OCI-LY7 (cell line): Measurements from ENCODE around the gene TTL. TPM values are rescaled to one million over a fixed set of nuclear protein-coding genes. Genes with fewer than 3 reads are reported as not detected.
"Not testable (repeated sequence)": the region's sequence is repeated elsewhere in the genome, so short reads cannot be mapped to it uniquely, and the experiment has no call there.

ENCODE experiments used
- BruUV-seq: library from RNA; stranded (reverse); fragments of 400-500 nt; replicated peaks from 2 replicates; lab custom pipeline; 2021; lab: Mats Ljungman, UMichigan
- CTCF ChIA-PET: fragments of 300-600 bp; sonication (Branson Sonifier 250); formaldehyde crosslinking; loops from one replicate; lab custom pipeline; 2022; ENCODE audit warnings: antibody characterized with exemption; ENCODE audit not compliant: unreplicated experiment; lab: Charles Lee
- POLR2A ChIA-PET: fragments of 300-600 bp; sonication (Branson Sonifier 250); formaldehyde crosslinking; loops from one replicate; lab custom pipeline; 2022; ENCODE audit warnings: antibody characterized with exemption; lab: Charles Lee
- DNase-seq: peaks from one replicate; pipeline ENCODE4 v3.0.0-alpha.2; 2015; ENCODE audit warnings: low spot score
- H2AFZ ChIP-seq: fragments of 200-600 bp; sonication (generic), shearing (Covaris generic); 2 replicates; pipeline ENCODE4 v1.6.1; 2014; ENCODE audit warnings: mild to moderate bottlenecking, antibody characterized with exemption, low read length, moderate library complexity
- H3K27ac ChIP-seq: fragments of 200-600 bp; sonication (generic); 2 replicates; pipeline ENCODE4 v1.5.1; 2014; ENCODE audit warnings: mixed run types, low read depth, mild to moderate bottlenecking, moderate library complexity, low read length, inconsistent platforms; ENCODE audit not compliant: poor library complexity, severe bottlenecking
- H3K36me3 ChIP-seq: fragments of 200-600 bp; sonication (generic); 2 replicates; pipeline ENCODE4 v1.6.1; 2014; ENCODE audit warnings: mild to moderate bottlenecking, antibody characterized with exemption, low read length, moderate library complexity, mixed read lengths; ENCODE audit not compliant: insufficient read depth
- H3K4me1 ChIP-seq: fragments of 200-600 bp; sonication (generic); 2 replicates; pipeline ENCODE4 v1.5.1; 2014; ENCODE audit warnings: mild to moderate bottlenecking, low read length; ENCODE audit not compliant: insufficient read depth, poor library complexity, severe bottlenecking
- H3K4me2 ChIP-seq: fragments of 200-600 bp; sonication (generic); 2 replicates; pipeline ENCODE4 v1.6.1; 2014; ENCODE audit warnings: mild to moderate bottlenecking, low read length
- H3K4me3 ChIP-seq: fragments of 200-600 bp; sonication (generic); 2 replicates; pipeline ENCODE4 v1.5.1; 2014; ENCODE audit warnings: mild to moderate bottlenecking, low read depth, low read length; ENCODE audit not compliant: poor library complexity, severe bottlenecking
- H3K79me2 ChIP-seq: fragments of 200-600 bp; sonication (generic); 2 replicates; pipeline ENCODE4 v1.6.1; 2016; ENCODE audit warnings: low read depth, mild to moderate bottlenecking, low read length, moderate library complexity, mixed read lengths; ENCODE audit not compliant: insufficient read depth
- H3K9me2 ChIP-seq: fragments of 200-600 bp; sonication (generic); 2 replicates; pipeline ENCODE4 v1.6.1; 2016; ENCODE audit warnings: mild to moderate bottlenecking, low read length, mixed read lengths; ENCODE audit not compliant: insufficient read depth
- H3K9me3 ChIP-seq: fragments of 200-600 bp; sonication (generic); 2 replicates; pipeline ENCODE4 v1.6.1; 2014; ENCODE audit warnings: mild to moderate bottlenecking, mixed run types, low read length, mixed read lengths
- H4K20me1 ChIP-seq: fragments of 200-600 bp; sonication (generic); 2 replicates; pipeline ENCODE4 v1.6.1; 2014; ENCODE audit warnings: mild to moderate bottlenecking, antibody characterized with exemption, low read length, moderate library complexity, mixed read lengths; ENCODE audit not compliant: insufficient read depth
- EZH2phosphoT487 ChIP-seq: fragments of 200-600 bp; sonication (generic); IDR thresholded peaks from 2 replicates; pipeline ENCODE4 v1.6.1; 2018; ENCODE audit warnings: low read depth, borderline replicate concordance, mild to moderate bottlenecking, mixed run types, antibody characterized with exemption, low read length, moderate library complexity, mixed read lengths
- intact Hi-C: fragments of 100-400 bp; cut with micrococcal nuclease; formaldehyde crosslinking; loops from one replicate; pipeline ENCODE4 v1.10.0; 2022; ENCODE audit not compliant: unreplicated experiment
- total RNA-seq, 2 experiments: library from RNA; depleted of rRNA in 1 of 2; stranded (reverse); fragments of >200 nt in 1 of 2; shearing (Covaris generic) in 1 of 2; gene quantifications; 2 replicates each; pipeline ENCODE4 v1.2.3, GENCODE V29; 2014 to 2022
- TF ChIP-seq, protein P1 (sequence below): fragments of 200-600 bp; sonication (generic); conservative IDR thresholded peaks from 2 replicates; pipeline ENCODE4 v1.5.1; 2014; ENCODE audit warnings: mild to moderate bottlenecking, antibody characterized with exemption, low read length, moderate library complexity, mixed read lengths

The TTL gene
- total RNA-seq, 2 experiments from 2014 or later = 27.1 to 45.1 TPM

DNA sequence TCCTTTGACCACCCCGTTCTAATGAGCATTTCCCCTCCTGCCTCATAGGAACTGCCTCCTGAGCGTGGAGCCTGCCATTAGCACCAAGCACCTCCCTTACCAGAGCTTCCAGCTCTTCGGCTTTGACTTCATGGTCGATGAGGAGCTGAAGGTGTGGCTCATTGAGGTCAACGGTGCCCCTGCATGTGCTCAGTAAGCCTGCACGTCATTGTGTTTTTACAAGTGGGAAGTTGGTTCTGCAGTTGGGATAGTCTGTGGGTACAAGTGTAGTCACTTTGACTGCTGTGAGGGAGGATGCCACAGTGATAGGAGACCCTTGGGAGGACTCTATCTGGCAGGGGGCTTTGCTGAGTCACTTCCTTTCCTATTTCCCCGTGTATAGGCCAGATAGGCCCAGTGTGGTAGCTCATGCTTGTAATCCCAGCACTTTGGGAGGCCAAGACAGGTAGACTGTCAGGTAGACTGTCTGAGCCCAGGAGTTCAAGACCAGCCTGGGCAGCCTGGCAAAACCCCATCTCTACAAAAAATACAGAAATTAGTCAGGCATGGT is 38.4 kb downstream of the TTL start:
- POLR2A ChIA-PET = interaction anchor here (0.8 kb wide), 1 partner anchor 9 kb away, joined by 3 read pairs; no protein-coding TSS in a partner anchor

DNA sequence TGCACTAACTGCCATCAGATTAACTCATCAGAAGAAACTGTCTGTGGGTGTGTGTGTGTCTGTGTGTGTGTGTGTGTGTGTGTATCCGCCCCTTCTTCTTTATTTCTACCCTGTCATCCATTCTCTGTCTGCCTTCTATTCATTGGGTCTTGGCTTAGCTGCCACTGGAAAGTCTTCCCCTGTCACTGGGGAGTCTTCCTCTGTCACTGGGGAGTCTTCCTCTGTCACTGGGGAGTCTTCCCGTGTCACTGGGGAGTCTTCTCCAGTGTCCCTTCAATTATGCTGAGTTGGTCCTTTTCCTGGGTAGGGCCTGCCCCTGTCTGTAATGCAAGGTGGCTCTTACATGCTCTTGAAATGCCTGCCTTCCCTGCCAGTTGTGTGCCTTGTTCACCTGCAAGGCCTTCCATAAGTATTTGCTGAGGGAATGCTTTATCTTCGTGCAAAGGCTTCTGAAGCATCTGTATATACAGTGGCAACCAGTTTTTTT is 41.4 kb downstream of the TTL start:
- TF ChIP-seq, protein P1, sequence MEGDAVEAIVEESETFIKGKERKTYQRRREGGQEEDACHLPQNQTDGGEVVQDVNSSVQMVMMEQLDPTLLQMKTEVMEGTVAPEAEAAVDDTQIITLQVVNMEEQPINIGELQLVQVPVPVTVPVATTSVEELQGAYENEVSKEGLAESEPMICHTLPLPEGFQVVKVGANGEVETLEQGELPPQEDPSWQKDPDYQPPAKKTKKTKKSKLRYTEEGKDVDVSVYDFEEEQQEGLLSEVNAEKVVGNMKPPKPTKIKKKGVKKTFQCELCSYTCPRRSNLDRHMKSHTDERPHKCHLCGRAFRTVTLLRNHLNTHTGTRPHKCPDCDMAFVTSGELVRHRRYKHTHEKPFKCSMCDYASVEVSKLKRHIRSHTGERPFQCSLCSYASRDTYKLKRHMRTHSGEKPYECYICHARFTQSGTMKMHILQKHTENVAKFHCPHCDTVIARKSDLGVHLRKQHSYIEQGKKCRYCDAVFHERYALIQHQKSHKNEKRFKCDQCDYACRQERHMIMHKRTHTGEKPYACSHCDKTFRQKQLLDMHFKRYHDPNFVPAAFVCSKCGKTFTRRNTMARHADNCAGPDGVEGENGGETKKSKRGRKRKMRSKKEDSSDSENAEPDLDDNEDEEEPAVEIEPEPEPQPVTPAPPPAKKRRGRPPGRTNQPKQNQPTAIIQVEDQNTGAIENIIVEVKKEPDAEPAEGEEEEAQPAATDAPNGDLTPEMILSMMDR = no peak
- TF ChIP-seq EZH2phosphoT487 = no peak
- Histone ChIP-seq H3K27ac (no peak overlapping the region), H3K36me3 (peaks cover 61% of the 10 kb centered on the region), H3K4me3 (no peak overlapping the region), H3K79me2 (no peaks in the 10 kb centered on the region), H2AFZ (no peak overlapping the region), H3K9me3 (no peaks in the 10 kb centered on the region), H3K4me2 (no peak overlapping the region), H3K4me1 (no peaks in the 10 kb centered on the region), H3K9me2 (no peaks in the 10 kb centered on the region), H4K20me1 (no peaks in the 10 kb centered on the region)
- DNase-seq = no peak
- no TSS peak for BruUV-seq
- POLR2A ChIA-PET = no interaction called here
- CTCF ChIA-PET = no interaction called here
- intact Hi-C loops = no loop called here

More for the DNA sequence above, 38.4 kb downstream of the TTL start:
- H3K4me1 ChIP-seq = no peaks in the 10 kb centered on the region
- H4K20me1 ChIP-seq = no peaks in the 10 kb centered on the region
- intact Hi-C loops = no loop called here
- TF ChIP-seq EZH2phosphoT487 = no peak
- TF ChIP-seq, protein P1 = no peak
- peaks cover 76% of the 10 kb centered on the region for H3K36me3 ChIP-seq
- H3K4me3 ChIP-seq = no peak overlapping the region
- BruUV-seq = no TSS peak
- no peak overlapping the region for H3K27ac ChIP-seq
- no peak overlapping the region for H3K4me2 ChIP-seq
- no peak for DNase-seq
- no peak overlapping the region for H2AFZ ChIP-seq
- CTCF ChIA-PET = no interaction called here
- H3K9me3 ChIP-seq = peaks cover 2% of the 10 kb centered on the region; the same call in 1 of the 2 replicates
- no peaks in the 10 kb centered on the region for H3K79me2 ChIP-seq
- H3K9me2 ChIP-seq = no peaks in the 10 kb centered on the region

DNA sequence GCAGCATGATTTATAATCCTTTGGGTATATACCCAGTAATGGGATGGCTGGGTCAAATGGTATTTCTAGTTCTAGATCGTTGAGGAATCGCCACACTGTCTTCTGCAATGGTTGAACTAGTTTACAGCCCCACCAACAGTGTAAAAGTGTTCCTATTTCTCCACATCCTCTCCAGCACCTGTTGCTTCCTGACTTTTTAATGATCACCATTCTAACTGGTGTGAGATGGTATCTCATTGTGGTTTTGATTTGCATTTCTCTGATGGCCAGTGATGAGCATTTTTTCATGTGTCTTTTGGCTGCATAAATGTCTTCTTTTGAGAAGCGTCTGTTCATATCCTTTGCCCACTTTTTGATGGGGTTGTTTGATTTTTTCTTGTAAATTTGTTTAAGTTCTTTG is 42.3 kb downstream of the TTL start:
- H3K4me3 ChIP-seq, intact Hi-C loops, H3K27ac ChIP-seq, H3K4me1 ChIP-seq, CTCF ChIA-PET, POLR2A ChIA-PET, H3K9me2 ChIP-seq, H4K20me1 ChIP-seq, BruUV-seq, H2AFZ ChIP-seq, DNase-seq, H3K79me2 ChIP-seq, H3K9me3 ChIP-seq, H3K4me2 ChIP-seq: not testable (repeated sequence)
- H3K36me3 ChIP-seq = peaks cover 62% of the 10 kb centered on the region
